NCI-H1417 treated with DMSO at 0.1 percent for 48 hours (cell line): Measurements from ENCODE around the gene DIP2A.
"Not testable (repeated sequence)": the region's sequence is repeated elsewhere in the genome, so short reads cannot be mapped to it uniquely, and the experiment has no call there.

ENCODE experiments used
- DNase-seq: peaks from one replicate; lab custom pipeline; 2025; lab: John Stamatoyannopoulos, UW

Gene DIP2A

DNA sequence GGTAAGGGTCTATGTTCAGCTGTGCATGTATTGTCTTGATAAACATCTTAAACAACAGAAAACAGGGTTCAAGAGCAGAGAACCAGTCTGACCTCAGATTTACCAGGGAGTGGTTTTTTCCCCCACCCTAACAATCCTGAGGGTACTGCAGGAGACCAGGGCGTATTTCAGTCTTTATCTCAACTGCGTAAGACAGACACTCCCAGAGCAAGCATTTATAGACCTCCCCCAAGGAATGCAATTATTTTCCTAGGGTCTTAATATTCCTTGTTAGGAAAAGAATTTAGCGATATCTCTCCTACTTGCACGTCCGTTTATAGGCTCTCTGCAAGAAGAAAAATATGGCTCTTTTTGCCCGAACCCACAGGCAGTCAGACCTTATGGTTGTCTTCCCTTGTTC lies 9.8 kb upstream of the DIP2A start:
- not testable (repeated sequence) for DNase-seq

DNA sequence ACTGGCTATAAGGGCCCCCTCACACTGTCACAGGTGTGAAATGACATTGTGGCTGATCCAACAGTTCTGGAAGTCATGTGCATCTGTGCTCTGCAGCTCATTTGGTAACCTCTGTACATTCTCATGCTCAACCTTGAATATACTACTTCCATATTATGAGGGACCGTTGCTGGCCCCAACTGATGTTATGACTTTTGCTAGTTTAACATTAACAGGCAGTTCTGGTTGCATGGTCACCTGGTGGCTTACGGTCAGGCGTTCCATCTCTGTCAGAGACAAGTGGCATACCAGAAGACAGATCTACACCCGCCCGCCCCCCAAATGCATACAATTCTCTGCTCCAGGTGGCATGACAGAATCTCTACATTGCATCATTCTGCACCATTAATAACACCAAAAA lies 6.0 kb upstream of the DIP2A start:
- DNase-seq: no peak

DNA sequence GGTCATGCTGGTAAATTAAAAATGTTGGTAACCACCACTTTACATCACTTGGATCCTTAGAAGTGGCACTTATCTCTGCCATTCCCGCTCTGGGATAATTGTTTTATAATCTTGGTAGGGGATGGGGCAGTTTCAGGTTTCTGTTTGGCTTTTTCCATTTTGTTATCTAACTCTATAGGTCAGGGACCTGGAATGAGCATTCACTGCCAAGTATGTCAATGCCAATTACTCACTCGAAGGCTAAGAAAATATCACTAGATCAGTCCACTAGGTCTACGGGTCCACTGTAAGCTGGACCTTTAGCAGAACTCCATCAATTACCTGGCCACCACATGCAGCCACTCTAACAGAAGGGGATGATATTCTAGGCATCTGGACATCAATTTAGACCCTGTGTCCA lies 4.5 kb upstream of the DIP2A start:
- DNase-seq: no peak

DNA sequence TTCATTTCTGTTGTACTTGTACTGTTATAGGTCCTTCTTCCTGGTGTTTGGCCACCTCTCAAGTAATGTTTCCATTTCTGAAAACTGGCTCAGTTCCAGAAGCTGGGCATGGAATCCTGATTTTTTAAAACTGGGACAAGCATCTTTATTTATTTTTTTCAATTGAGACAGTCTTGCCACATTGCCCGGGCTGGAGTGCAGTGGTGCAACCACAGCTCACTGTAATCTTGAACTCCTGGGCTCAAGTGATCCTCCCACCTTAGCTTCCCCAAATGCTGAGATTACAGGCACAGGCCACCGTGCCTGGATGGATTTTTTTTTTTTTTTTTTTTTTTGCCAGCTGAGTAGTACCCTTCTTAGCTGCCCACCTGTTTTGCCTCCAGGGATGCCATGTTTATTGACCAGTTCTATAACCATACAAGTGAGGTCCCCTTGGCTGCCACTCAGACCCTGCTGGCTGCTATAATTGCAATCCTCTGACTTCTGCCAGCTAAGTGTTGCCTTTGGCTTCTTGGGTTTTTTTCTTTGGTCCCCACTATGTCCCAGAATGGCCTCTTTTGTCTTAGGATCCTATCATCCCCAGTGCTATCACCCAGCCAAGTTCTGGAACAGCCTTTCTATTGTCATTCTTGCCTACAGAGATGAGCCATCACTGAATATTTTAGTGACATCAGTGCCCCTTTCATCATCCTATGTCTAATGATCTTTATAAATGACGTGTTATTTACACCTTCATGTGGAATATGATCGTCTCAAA lies 3.9 kb upstream of the DIP2A start:
- no peak for DNase-seq

DNA sequence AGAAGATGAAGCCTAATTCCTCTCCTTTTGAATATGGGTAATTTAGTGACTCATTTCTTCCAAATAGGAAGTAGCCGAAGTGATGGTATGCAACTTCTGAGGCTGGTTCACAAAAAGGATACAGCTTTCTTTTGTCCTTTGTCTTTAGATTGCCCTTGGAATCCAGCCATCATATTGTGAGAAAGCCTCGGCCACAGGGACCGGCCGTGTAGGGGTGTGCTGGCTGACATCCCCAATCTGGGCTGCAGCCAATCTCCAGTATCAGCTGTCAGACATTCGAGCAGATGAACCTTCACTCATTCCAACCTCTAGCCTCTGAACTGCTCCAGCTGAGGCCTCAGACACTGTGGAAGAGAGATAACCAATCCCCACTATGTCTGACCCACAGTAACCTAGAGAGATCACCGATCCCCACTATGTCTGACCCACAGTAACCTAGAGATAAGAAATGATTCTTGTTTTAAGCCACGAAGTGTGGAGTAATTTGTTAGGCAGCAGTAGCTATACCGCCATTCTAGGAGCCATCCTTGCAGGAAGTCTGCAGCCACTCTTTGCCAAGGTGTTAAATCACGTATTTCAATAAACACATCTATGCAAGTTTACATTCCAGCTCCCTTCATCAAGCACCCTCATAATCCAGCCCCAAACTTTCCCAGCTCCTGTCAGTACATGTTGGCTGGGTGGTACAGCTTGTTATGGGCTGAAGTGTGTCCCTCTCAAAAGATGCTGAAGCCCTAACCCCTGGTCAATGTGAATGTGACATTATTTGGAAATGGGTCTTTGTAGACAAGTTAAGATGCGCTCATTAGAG lies 2.9 kb upstream of the DIP2A start:
- no peak for DNase-seq

DNA sequence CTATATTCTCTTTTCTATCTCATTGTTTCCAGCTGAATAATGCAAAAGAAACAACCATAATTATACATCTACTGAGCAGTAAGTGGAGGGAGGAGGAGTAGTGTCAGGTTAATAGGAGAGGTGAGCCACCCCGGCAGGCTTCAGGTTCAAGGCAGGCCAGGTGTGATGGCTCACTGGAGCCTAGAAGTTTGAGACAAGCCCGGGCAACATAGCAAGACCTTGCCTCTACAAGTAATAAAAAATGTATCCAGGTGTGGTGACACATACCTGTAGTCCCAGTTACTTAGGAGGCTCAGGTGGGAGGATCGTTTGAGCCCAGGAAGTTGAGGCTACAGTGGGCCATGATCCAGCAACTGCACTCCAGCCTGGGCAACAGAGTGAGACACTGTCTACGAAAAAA lies 1.9 kb upstream of the DIP2A start:
- DNase-seq: no peak

DNA sequence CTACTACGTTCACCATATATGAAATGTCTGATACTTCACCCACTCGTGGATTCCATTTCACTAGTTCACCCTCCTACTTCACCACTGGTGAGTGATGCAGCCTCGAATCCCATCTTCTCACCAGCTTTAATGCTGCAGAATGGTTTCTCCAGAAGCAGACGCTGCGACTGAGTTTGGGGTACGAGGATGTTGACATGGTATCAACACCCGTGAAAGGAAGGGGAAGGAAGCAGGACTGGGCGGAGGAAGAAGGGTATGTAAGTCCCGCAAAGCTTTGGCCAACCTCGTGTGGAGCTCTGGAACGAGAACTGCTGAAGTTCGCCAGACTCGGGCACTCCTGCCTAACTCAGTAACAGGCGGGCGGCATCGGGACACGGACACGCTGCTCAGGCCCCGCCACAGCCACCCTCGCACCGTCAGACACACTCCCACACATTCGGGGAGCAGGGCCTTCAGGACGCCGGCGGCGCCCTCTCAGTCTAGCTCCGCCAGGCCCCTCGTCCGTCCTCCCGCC lies 833 bp upstream of the DIP2A start:
- DNase-seq: no peak

DNA sequence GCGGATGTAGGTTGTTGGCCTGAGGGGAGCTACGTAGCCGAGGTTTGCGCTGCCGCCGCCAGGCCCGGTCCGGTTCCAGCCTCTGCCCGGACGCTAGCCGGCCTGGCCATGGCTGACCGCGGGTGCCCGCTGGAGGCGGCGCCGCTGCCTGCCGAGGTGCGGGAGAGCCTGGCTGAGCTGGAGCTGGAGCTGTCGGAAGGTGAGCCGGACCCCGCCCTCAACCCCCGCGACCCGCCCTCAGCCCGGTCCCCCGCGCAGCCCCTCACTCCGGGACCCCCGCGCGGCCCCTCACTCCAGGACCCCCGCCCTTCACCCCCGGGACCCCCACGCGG lies 299 bp downstream of the DIP2A start:
- DNase-seq: no peak

DNA sequence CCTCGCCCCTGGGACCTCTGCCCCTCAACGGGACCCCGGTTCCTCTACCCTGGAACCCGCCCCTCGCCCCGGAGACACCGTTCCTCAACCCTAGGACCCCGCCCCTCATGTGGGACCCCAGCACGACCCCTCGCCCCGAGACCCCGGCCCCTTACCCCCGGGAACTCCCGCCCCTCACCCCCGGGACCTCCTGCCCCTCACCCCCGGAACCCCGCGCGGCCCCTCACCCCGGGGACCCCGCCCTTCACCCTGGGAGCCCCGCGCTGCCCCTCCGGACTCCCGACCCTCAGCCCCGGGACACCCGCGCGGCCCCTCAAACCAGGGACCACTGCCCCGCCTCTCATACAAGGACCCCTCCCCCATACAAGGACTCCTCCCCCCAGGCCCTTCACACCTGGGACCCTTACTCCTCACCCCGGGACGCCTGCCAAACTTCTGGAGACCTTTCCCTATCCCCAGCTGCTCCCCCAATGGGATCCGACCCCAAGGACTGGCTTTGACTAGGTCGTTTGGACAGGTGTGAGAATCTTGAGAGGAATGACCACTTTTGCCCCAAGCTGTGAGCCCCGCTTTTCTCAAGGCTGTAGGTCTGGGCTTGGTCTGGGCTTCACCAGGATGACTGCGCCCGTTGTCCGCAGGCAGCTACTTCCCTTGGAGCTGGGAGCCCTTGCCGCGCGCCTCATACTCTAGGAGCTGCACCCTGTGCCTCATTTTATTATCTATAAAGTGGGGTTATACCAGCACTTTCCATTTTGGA lies 843 bp downstream of the DIP2A start:
- DNase-seq: no peak

DNA sequence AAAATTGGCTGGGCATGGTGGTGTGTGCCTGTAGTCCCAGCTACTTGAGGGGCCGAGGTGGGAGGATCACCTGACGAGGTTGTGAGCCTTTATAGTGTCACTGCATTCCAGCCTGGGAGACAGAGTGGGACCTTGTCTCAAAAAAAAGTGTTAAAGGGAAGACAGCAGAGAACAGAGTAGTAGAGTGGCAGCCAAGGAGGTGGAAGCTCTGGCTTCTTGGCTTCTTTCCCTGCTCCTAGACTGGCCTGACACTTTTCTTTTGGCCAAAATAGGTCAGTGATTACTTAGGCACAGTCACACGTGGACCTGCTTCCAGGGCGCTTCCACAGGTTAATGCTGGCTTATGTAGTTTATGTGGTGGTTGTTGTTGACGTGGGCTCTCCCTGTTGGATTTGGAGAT lies 3.2 kb downstream of the DIP2A start:
- no peak for DNase-seq

DNA sequence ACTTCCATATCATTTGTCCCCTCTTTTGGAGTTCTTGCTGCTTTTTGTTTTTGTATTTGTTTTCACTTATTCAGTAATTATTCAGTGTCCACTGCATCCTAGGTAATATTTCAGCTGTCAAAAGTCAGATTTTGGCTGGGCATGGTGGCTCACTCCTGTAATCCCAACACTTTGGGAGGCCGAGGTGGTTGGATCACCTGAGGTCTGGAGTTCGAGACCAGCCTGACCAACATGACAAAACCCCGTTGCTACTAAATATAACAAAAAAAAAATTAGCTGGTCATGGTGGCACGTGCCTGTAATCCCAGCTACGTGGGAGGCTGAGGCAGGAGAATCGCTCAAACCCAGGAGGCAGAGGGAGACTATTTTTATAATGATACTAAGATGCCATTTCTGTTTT lies 6.5 kb downstream of the DIP2A start:
- DNase-seq: not testable (repeated sequence)

DNA sequence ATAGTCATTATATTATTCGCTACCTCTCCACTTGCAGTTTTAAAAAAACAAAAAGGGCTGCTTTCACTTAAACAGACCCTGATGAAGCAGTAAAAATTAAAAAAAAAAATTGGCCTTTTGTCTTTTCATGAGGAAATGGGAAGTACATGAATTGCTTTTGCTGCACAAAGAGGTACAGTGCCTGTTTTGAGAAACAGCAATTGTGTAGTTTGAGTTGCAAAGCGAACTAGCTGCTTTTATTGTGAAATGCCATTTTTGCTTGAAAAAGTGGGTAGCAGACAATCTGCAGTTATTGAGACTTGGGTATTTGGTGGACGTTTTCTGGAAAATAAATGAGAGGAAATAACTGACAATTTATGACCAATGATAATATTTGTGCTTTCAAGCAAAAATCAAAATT lies 7.0 kb downstream of the DIP2A start:
- no peak for DNase-seq

DNA sequence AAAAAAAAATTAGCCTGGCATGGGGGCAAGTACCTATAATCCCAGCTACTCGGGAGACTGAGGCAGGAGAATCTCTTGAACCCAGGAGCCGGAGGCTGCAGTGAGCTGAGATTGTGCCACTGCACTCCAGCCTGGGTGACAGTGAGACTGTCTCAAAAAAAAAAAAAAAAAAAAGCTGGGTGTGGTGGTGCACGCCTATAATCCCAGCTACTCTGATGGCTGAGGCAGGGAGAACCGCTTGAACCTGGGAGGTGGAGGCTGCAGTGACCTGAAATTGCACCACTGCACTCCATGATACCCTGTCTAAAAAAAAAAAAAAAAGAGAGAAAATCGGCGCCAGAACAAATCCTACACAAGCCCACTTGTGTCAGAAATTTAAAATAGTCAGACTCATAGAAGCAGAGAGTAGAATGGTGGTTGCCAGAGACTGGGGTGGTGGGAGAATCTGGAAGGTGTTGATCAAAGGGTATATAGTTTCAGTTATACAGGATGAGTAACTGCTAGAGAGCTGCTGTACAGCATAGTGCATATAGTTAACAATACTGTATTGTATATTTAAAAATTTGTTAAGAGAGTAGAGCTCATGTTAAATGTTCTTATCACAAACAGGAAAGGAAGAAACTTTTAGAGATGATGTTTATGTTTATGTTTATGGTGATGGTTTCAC lies 9.6 kb downstream of the DIP2A start:
- no peak for DNase-seq

DNA sequence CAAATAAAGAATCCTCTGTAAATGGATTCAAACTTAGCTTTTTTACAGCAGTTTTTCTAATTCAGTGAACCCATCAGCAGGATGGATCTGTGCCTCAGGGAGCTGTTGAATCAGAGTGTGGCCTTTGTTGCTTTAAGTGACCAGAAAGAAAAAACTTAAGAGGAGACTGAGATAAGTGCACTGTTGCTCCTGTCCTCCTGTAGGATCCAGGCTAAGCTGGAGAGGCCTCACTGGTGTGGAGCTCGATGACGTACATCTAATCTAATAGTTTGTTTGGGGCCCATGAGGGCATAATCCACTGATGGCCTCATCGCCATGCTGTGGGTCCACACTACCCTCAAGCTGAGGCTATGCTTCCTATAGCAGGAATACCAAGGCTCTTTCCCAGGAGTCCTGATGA lies 10.6 kb downstream of the DIP2A start:
- no peak for DNase-seq

DNA sequence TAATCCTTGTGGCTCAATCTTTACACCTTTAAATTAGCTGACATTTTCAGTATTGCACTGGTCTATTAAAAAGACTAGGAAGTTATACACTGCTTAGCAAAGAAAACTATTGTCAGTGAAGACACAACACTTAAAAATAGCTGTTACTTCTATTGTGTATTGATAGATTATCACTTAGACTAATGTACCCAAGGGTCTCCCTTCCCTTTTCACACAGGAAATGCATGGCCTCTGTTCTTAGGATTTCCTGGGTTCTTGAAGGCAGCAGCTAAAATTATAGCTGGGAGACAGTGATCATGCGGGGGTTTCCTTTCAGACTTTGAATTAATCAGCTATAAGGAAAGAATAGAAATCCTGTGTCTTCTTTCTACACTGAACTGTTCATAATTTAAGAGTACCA lies 12.8 kb downstream of the DIP2A start:
- DNase-seq: no peak

DNA sequence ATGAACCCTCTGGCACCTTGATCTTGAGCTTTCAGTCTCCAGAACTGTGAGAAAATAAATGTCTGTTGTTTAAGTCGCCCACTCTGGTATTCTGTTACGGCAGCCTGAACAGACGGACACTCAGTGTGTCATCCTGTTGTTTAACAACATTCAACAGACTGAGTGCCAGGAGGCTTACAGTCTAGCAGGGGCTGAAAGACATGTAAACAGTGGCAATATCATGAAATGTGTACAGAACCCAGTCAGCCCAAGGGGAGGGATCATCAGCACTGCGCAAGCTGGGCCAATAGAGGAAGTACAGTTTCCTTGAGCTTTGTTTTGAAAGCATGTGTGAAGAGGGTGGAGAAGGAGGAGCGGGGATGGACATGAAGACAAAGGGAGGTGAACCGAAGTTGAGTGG lies 13.6 kb downstream of the DIP2A start:
- no peak for DNase-seq

DNA sequence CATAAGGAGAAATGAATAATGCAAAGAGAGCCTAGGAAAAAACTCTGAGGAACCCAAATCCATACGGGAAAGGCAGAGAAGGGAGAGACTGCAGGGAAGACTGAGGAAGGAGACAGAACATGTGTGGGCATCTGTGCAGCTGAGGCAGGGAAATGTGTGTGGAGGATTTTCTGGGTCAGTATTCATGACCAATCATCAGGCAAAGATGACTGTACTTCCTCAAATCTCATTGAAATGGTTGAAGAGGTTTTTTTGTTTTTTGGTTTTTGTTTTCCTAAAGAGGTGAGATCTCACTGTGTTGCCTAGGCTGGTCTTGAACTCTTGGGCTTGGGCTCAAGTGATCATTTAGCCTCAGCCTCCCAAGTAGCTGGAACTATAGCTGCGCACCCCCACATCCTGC lies 15.7 kb downstream of the DIP2A start:
- DNase-seq: no peak

DNA sequence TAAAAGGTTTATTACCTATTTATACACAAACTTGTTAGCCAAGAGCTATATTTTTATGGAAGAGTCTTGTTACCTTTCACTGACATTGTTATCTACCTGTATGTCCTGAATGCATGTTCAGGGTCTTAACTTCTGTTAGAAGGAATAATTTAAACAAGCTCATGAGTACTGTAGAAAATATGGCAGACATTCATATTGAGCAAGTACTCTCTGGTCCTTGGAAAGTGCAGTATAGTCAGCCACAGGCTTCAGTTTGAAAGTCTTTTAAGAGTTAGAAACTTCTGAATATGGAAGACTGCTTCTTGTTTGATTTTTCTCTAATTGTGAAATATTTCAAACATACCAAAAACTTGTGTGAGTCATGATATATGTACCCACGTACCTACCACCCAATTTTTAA lies 16.6 kb downstream of the DIP2A start:
- DNase-seq: no peak

DNA sequence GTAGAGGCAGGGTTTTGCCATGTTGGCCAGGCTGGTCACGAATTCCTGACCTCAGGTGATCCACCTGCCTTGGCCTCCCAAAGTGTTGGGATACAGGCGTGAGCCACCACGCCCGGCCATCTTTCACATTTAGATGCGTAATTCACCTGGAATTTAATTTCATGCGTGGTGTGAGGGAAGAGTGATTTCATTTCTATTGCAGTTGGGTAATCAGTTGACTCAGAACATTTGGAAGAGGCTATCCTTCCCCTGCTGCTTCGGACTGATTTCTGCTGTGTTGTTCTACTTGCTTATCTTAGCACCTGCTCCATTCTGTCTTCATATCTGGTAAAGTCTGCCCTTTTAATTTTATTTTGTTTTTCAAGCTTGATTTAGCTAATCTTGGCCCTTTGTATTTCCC lies 19.1 kb downstream of the DIP2A start:
- no peak for DNase-seq

DNA sequence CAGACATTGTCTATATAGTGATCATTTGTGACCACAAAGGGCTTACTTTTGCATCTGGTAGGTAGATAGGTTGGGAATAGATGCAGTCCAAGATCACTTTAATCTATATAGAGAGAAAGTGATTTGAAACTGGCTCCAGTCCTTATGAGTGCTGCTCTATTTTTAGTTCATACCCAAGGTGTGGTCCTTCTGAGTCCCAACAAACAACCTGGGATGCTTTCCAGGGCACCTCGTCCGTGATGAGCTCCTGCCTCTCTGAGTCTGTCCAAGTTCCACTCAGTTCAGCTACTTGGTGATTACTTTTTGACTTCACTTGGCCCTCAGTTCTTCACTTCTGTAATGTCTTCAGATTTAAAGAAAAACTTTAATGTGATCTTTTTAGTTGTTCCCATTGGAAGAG lies 20.2 kb downstream of the DIP2A start:
- no peak for DNase-seq

DNA sequence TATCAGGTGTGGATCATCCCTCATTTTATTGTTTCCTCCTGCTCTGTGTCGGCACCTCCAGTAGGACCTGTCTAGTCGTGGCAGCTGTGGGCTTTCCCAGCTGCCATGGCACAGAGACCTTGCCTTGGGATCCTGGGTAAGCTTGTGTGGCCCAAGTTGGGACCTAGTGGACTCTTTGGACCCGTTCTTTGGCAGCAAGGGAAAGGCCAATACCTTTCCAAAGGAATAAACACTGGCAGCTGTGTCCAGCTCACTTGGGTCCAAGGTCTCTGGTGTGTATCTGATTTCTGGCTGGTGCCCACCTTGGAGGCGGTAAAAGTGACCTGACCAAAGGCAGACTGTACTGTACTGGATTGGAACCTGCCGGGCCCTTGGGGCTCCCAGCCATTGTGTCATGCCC lies 21.8 kb downstream of the DIP2A start:
- DNase-seq: no peak

DNA sequence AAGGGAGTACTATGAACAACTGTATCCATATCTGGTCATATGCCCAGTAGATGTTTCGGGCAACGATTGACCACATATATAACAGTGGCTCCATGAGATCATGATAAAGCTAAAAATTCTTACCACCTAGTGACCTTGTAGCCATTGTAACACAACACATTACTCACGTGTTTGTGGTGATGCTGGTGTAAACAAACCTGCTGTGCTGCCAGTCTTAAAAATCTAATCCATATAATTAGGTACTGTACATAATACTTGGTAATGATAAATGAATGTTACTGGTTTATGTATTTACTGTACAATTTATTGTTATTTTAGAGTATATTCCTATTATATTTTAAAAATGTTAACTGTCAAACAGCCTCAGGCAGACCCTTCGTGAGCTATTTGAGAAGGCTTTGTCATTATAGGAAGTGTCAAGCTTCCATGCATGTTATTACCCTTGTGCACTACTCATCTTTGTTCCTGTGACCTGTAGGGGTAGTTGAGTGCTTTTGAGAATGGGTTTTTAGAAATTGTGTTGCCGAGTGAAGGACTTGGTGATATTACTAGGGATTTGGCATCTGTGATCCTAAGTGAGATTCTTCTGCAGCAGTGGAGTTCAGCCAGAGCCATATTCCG lies 23.6 kb downstream of the DIP2A start:
- no peak for DNase-seq
